EH (cell line): ENCODE results near the gene TMA7B.
"Not testable (repeated sequence)": the region's sequence is repeated elsewhere in the genome, so short reads cannot be mapped to it uniquely, and the experiment has no call there.

Experiments used
- DNase-seq: peaks from one replicate; pipeline ENCODE4 v3.0.0-alpha.2; 2015; ENCODE audit warnings: low read depth

TMA7B gene

GRCh38 chr22:39983346-39983745 is 23.1 kb downstream of the TMA7B start:
- no peak for DNase-seq

- peak; percentile 11 for DNase-seq
Observed at GRCh38 chr22:39984006-39984405, 23.8 kb downstream of the TMA7B start.

DNA sequence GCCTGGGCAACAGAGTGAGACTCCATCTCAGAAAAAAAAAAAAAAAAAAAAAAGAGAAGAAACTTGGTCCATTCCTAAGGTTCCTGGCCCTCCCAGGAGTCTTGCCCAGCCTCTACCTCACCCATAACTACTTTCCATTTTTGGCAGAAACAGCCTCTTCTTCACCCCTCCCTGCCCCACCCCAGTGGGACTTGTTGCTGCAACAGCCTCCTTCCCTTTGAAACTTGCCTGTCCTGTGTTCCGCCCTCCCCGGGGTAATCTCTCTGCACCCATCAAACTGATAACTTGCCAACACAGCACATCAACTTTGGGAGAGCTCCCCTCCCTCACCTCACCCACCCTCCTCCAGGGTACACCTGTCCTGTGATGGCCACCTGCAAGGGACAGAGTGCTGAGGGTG is 24.5 kb downstream of the TMA7B start:
- DNase-seq: no peak

GRCh38 chr22:39985383-39986035 is 25.3 kb downstream of the TMA7B start:
- DNase-seq: no peak

DNA sequence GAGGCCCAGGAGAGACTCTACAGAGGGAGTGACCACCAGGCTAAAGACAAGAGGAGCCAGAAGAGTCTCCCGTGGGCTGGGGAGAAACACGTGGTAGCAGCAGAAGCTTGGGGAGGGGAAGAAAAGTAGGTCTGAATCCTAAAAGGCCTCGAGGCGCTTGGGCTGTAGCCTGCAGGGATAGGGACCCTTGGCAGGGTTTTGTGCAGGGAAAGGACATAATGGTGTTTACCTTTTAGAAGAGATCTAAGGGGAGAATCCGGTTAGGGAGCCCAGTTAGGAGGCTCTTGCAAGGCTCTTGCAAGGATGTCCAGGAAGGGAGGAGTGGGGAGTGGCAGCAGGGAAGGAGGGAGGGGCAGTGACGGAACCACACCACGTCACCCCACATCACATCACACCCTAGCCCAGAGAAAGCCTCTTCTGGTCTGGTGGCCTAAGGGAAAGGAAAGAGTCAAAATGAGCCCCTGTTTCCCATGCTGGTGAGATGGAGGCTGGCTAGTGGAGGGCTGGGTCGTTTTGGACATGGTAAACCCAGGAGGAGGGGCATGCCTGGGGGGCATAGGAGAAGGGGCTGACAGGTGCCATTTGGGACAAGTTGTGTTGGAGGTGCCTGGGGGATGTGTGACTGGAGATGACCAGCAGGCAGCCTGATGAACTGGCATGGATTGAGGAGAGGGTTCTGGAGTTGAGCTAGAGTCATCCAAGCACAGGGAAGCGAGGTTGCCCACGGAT is 28.4 kb downstream of the TMA7B start:
- no peak for DNase-seq

DNA sequence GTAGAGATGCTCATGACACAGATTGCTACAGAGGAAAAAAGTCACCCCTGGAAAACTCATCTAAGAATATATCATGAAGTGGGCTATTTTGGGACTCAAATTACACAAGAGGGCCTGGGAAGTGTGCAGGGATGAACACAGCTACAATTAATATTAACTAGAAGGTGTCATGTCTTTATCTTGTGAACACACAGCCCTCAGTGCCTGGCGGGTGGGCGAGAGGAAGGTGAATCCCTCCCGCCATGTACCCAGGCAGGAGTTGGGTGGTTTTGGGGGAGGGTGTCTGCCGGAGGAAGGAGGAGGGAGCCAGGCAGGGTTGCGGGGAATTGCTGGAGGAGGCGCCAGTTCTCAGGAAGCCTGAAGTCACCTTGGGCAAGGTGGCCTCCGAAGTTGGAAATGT is 29.4 kb downstream of the TMA7B start:
- DNase-seq: no peak

DNA sequence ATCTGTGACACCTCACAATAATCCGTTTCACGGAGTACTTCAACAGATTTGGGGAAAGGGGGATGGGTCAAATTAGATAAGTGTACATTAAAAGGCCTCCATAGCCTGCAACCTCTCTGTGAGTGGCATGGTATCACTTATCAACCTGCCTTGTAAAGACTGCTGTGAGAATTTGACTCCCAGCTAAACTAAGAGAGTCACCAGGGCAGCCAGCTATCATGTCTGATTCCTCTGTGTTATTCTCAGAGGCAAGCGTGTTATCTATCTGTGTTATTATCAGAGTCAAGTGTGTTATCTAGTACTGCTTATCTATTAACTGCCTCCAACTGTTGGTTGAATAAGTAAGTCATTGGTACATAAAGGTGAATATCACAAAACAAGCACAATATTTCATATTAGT is 30.5 kb downstream of the TMA7B start:
- DNase-seq: no peak

DNA sequence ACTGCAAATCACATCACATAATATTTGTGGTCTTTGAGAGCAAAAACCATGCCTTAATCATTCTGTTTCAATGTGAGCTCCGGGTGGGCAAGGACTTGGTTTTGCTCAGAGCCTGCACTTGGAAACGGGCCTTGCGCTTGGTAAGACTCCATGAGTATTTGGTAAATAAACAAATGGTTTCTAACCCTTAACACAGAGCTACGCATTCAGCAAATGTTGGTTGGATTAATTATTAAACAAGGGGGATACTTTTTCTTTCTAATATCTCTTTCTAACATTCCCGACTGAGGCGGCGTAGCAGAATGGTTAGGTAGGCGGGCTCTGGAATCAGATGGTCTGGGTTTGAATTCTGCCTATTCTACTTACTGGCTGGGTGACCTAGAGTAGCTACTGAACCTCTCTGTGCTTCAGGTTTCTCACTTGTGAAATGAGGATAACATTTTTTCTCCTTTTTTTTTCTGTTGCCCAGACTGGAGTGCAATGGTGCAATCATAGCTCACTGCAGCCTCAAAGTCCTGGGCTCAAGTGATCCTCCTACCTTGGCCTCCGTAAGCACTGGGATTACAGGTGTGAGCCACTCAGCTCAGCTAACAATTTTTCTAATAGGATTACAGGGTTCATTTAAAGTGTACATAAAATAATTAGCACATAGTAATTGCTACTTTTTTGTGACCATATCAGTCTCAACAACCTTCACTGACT is 31.1 kb downstream of the TMA7B start:
- DNase-seq: no peak

- DNase-seq: no peak
Observed at GRCh38 chr22:39992088-39992826, 32.1 kb downstream of the TMA7B start.

- not testable (repeated sequence) for DNase-seq
Observed at GRCh38 chr22:39992894-39993293, 32.7 kb downstream of the TMA7B start.

GRCh38 chr22:39994041-39994565 is 33.9 kb downstream of the TMA7B start:
- no peak for DNase-seq

GRCh38 chr22:39994566-39995392 is 34.6 kb downstream of the TMA7B start, which contains the start of gene FAM83F:
FAM83F (plus strand) TSS chr22:39994954; CDS start chr22:39995043, 89 bp downstream.
- no peak for DNase-seq

DNA sequence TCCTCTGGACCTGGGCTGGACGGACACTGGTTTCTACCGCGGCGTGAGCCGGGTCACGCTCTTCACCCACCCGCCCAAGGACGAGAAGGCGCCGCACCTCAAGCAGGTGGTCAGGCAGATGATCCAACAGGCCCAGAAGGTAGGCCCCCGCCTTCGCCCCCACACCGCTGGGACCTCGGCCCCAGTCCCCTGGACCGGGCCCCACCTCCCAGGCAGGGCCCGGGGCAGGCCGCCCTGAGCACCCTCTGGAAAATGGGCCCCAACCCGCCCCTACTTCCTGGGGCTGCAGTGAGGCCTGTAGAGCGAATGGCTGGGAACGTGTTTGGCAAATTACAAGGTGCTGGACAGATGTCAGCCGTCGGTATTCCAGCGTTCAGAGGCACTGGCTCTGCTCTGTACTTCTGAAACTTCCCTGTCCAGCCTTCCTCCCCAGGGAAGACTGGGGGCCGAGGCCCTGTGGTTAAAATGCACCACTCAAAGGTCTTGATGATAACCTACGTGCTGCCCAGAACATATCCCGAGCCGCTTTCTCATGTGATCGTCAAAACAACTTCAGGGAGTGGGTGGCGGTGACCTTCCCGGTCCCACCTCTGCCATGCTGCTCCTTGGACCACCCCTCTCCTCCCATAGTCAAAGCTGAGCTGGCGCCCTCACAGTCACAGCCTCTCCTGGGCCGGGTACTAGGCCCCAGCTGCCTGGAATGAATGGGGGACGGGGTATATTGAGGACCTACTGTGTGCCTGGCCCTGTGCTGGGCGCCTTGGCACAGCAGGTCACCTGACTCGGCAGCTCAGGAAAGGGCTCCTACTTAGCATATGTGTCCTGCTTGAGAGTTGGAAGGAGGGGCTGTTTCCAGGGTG is 35.4 kb downstream of the TMA7B start:
- no peak for DNase-seq

DNA sequence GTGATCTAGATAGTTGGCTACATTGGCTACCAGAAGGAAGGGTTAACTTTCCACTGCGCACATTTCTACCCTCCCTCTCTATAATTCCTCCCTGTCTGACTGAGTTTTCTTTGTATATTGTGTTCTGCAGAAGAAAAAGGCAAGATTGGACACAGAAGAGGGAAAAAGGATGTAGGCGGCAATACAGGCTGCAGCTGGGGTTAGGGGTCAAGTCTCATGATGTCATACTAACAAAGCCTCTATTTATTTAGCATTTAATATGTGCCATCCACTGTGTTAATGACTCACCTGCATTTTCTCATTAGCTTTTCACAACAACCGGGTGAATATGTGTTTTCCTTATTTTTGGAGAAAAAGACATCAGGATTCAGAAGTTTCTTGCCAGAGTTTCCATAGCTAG is 36.5 kb downstream of the TMA7B start:
- DNase-seq: no peak

DNA sequence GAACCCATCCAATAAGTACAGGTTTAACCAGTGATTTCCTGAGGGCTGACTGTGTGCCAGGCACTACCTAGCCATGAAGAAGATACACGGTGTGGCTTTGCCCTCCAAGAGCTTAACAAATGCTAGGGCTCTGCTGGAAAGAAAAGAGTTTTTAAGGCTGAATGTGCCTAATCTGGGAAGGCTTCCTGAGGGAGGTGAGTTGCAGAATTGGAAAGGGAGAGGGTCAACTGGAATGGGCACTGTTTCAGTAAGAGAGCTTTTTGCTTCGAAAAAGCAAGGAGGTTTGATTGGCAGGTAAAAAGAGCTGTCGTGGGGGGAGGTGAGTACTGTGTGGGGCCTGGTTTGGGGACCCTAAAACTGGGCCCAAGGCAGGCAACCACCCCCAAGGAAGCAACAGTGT is 37.2 kb downstream of the TMA7B start:
- DNase-seq: no peak

GRCh38 chr22:39997939-39998726 is 37.9 kb downstream of the TMA7B start:
- DNase-seq: peak; percentile 15

DNA sequence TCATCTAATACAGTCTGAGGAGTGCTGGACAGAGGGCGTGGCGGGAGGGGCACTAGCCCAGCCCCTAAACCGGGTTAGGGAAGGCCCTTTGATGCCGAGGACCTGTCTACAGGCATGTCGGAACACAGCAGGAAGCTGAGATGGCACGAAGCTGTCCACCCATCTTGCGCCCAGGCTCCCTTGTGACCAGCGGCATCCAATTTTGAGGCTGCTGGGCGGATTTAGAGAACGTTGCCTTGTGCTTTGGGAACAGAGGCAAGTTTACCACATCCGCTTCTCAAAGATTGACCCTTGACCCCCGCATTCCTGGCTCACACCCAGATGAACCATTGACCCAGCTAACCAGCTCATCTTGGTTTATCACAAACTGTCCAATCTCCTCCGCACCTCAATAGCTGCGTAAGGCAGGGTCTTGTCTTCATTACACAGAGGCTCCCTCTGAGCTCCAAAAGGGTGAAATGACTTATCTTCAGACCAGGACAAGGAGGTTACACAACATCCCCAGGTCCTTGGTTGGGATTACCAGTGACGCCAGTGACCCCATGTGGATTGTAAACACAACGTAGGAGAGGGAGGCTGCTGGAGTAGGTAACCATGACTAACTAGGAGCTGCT is 39.1 kb downstream of the TMA7B start:
- peak; percentile 45 for DNase-seq

DNA sequence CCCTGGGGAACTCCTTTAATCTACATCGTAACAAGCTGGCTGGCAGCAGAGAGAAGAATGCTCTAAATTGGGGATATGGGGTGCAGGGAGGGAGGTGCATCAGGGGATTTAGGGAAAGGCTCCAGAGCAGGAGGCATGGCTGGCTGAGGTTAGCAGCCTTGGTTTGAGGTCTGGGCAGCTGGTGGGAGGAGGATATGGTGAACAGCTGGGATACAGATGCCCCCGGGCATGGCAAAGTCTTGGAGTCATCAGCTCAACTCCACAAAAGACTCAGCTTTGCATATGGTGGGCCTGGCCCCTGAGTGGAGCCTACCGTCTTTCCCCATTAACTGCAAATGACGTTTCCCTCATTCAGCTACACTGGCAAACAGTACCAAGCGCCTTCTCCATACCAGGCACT is 40.0 kb downstream of the TMA7B start:
- DNase-seq: no peak

- no peak for DNase-seq
Observed at GRCh38 chr22:40001106-40001505, 40.9 kb downstream of the TMA7B start.
